NCI-H82 treated with DMSO at 0.1 percent for 48 hours (cell line): Measurements from ENCODE around the gene SHROOM3.

Source experiments
- DNase-seq: peaks from one replicate; lab custom pipeline; 2025; ENCODE audit not compliant: unreplicated experiment; lab: John Stamatoyannopoulos, UW

The SHROOM3 gene

GRCh38 chr4:76489686-76490161 is 54.7 kb downstream of the SHROOM3 start:
- DNase-seq = no peak

- no peak for DNase-seq
Observed at GRCh38 chr4:76492055-76492454, 57.0 kb downstream of the SHROOM3 start.

- no peak for DNase-seq
Observed at GRCh38 chr4:76494243-76494642, 59.2 kb downstream of the SHROOM3 start.

- DNase-seq = no peak
Observed at GRCh38 chr4:76494871-76495590, 60.0 kb downstream of the SHROOM3 start.

GRCh38 chr4:76498550-76498949 is 63.5 kb downstream of the SHROOM3 start:
- no peak for DNase-seq

- DNase-seq = no peak
Observed at GRCh38 chr4:76499461-76499860, 64.4 kb downstream of the SHROOM3 start.

GRCh38 chr4:76502886-76503285 is 67.9 kb downstream of the SHROOM3 start:
- no peak for DNase-seq

- no peak for DNase-seq
Observed at GRCh38 chr4:76504613-76505465, 69.8 kb downstream of the SHROOM3 start.

GRCh38 chr4:76511947-76512346 is 76.9 kb downstream of the SHROOM3 start:
- no peak for DNase-seq

GRCh38 chr4:76513482-76513881 is 78.5 kb downstream of the SHROOM3 start:
- DNase-seq = no peak

- no peak for DNase-seq
Observed at GRCh38 chr4:76514087-76514486, 79.1 kb downstream of the SHROOM3 start.

- no peak for DNase-seq
Observed at GRCh38 chr4:76515975-76516843, 81.2 kb downstream of the SHROOM3 start.

- no peak for DNase-seq
Observed at GRCh38 chr4:76518241-76518640, 83.2 kb downstream of the SHROOM3 start.

GRCh38 chr4:76523593-76523992 is 88.6 kb downstream of the SHROOM3 start:
- no peak for DNase-seq

- no peak for DNase-seq
Observed at GRCh38 chr4:76525751-76526150, 90.7 kb downstream of the SHROOM3 start.

- no peak for DNase-seq
Observed at GRCh38 chr4:76526585-76526990, 91.6 kb downstream of the SHROOM3 start.

GRCh38 chr4:76527666-76528065 is 92.6 kb downstream of the SHROOM3 start:
- DNase-seq = no peak

- no peak for DNase-seq
Observed at GRCh38 chr4:76531597-76531996, 96.6 kb downstream of the SHROOM3 start.

- DNase-seq = no peak
Observed at GRCh38 chr4:76532805-76533204, 97.8 kb downstream of the SHROOM3 start.

GRCh38 chr4:76533314-76533713 is 98.3 kb downstream of the SHROOM3 start:
- DNase-seq = no peak
